Kidney (tissue), 14 donors: Measurements from ENCODE around the gene CIBAR2. TPM values are rescaled to one million over a fixed set of nuclear protein-coding genes. Genes with fewer than 3 reads are reported as not detected.

Experiments used
- DNase-seq, 5 donors: peaks; one replicate each; pipeline ENCODE4 v3.0.0-alpha.2; 2013 to 2020
- FAIRE-seq: peaks from 2 replicates; lab custom pipeline; 2012; peaks lifted over from hg19 to GRCh38; lab: Jason Lieb, UNC
- H3K27ac ChIP-seq, 2 donors: one replicate each; pipeline ENCODE4 v1.7.0; 2013; ENCODE audit warnings: low read depth in 2 of 2, low read length in 2 of 2, inconsistent platforms in 1 of 2
- H3K27me3 ChIP-seq: one replicate; pipeline ENCODE4 v1.7.1; 2013; ENCODE audit warnings: low read length, inconsistent platforms; ENCODE audit not compliant: control insufficient read depth, insufficient read depth
- H3K36me3 ChIP-seq, 3 donors: one replicate each; pipeline versions ENCODE4 v1.7.0 to v1.7.1; 2013; ENCODE audit warnings: low read length in 3 of 3, control low read depth in 1 of 3, inconsistent platforms in 1 of 3; ENCODE audit not compliant: insufficient read depth in 3 of 3, control insufficient read depth in 2 of 3
- H3K4me1 ChIP-seq, 3 donors: one replicate each; pipeline versions ENCODE4 v1.7.0 to v1.7.1; 2013; ENCODE audit warnings: low read length in 3 of 3, inconsistent platforms in 1 of 3, low read depth in 1 of 3; ENCODE audit not compliant: control insufficient read depth in 2 of 3, insufficient read depth in 2 of 3
- H3K4me3 ChIP-seq, 3 donors: one replicate each; pipeline versions ENCODE4 v1.7.0 to v1.8.1; 2013; ENCODE audit warnings: low read length in 3 of 3, control low read depth in 1 of 3, inconsistent platforms in 1 of 3
- H3K9ac ChIP-seq, 3 donors: one replicate each; pipeline versions ENCODE4 v1.7.0 to v1.7.1; 2013; ENCODE audit warnings: low read length in 3 of 3, control low read depth in 1 of 3, inconsistent platforms in 1 of 3
- H3K9me3 ChIP-seq, 3 donors: one replicate each; pipeline versions ENCODE4 v1.7.0 to v1.7.1; 2013; ENCODE audit warnings: low read length in 3 of 3, control low read depth in 1 of 3, inconsistent platforms in 1 of 3; ENCODE audit not compliant: control insufficient read depth in 2 of 3, insufficient read depth in 1 of 3
- CTCF ChIP-seq: IDR thresholded peaks from 3 replicates; pipeline ENCODE4 v1.5.1; 2012; ENCODE audit warnings: mild to moderate bottlenecking, moderate library complexity, borderline replicate concordance; ENCODE audit not compliant: insufficient read depth; ENCODE audit errors: extremely low read depth
- intact Hi-C: fragments of 100-400 bp; cut with DNase I; formaldehyde crosslinking; loops from one replicate; pipeline ENCODE4 v1.11.1; 2022
- polyA plus RNA-seq: library from polyadenylated mRNA; stranded (reverse); fragments of 350-450 nt; fragmentation: Illumina TruSeq; extraction: RNeasy Lipid Tissue Mini Kit (QIAGEN cat#74804); gene quantifications from one replicate; pipeline ENCODE4 v1.2.3, GENCODE V29; 2014; ENCODE audit warnings: low read depth, low replicate concordance; ENCODE audit not compliant: insufficient read depth
- total RNA-seq: library from RNA; stranded (reverse); fragmentation: NEBNext Ultra II Directional; extraction: Animal tissue kit (Norgen Biotek cat#: 25700); gene quantifications from one replicate; pipeline ENCODE4 v1.2.1, GENCODE V29; 2021
- donor health status: control.
- donor health status: control.
- donor health status: control.
- donor health status: control.
- donor health status: control.
- donor health status: DM: yes; HTN: yes; CAD: no.
- donor health status: Normal renal cell carcinoma (clear cell type).

CIBAR2 gene
- total and polyA plus RNA-seq, 2 donors from 2014 or later, result 1.6 TPM; not detected in 1

GRCh38 chr16:85132456-85133289, 20.4 kb upstream of the CIBAR2 start:
- Histone ChIP-seq H3K9ac (no peak overlapping the region), H3K4me1 (peaks cover 0 to 32% (median 3%) of the 10 kb centered on the region in 3 donors), H3K36me3 (no peaks in the 10 kb centered on the region), H3K27me3 (no peaks in the 10 kb centered on the region), H3K27ac (no peak overlapping the region), H3K4me3 (no peak overlapping the region), H3K9me3 (no peaks in the 10 kb centered on the region)
- intact Hi-C loops, result no loop called here
- TF ChIP-seq CTCF, result no peak
- no peak for FAIRE-seq
- no peak for DNase-seq

- Histone ChIP-seq H3K4me3 (no peak overlapping the region), H3K9ac (no peak overlapping the region), H3K4me1 (peaks cover 0 to 34% (median 3%) of the 10 kb centered on the region in 3 donors), H3K36me3 (no peaks in the 10 kb centered on the region), H3K27me3 (no peaks in the 10 kb centered on the region), H3K27ac (peak overlapping the region; percentile 10 to 83), H3K9me3 (no peaks in the 10 kb centered on the region)
- intact Hi-C loops, result no loop called here
- DNase-seq (no peak), FAIRE-seq (no peak)
- TF ChIP-seq CTCF, result no peak
These were observed 18.4 kb upstream of the CIBAR2 start for GRCh38 chr16:85130705-85131028.

GRCh38 chr16:85129876-85130704, 17.8 kb upstream of the CIBAR2 start:
- peaks cover 0 to 28% (median 3%) of the 10 kb centered on the region in 3 donors for H3K4me1 ChIP-seq
- no peak for TF ChIP-seq CTCF
- no peak for FAIRE-seq
- H3K36me3 ChIP-seq, result no peaks in the 10 kb centered on the region
- H3K9ac ChIP-seq, result no peak overlapping the region
- peak overlapping the region; percentile 10 to 83 for H3K27ac ChIP-seq
- intact Hi-C loops, result no loop called here
- no peaks in the 10 kb centered on the region for H3K27me3 ChIP-seq
- peak in 2 of 5 donors; percentile 73 to 90 for DNase-seq
- no peaks in the 10 kb centered on the region for H3K9me3 ChIP-seq
- no peak overlapping the region for H3K4me3 ChIP-seq
